ENCODE data around the gene GMPPA.

The GMPPA gene

GRCh38 chr2:219522111-219523030 is 23.7 kb downstream of the GMPPA start:
- no peak for DNase-seq

- DNase-seq = no peak
These were observed 24.5 kb downstream of the GMPPA start for GRCh38 chr2:219523031-219523671.

GRCh38 chr2:219524817-219525216 is 26.1 kb downstream of the GMPPA start:
- DNase-seq = no peak

GRCh38 chr2:219525533-219526232 is 27.0 kb downstream of the GMPPA start:
- no peak for DNase-seq

GRCh38 chr2:219526320-219527075 is 27.8 kb downstream of the GMPPA start:
- no peak for DNase-seq

- no peak for DNase-seq
These were observed 28.3 kb downstream of the GMPPA start for GRCh38 chr2:219527076-219527394.

GRCh38 chr2:219527472-219527871 is 28.8 kb downstream of the GMPPA start:
- no peak for DNase-seq

- DNase-seq = peak; percentile 92
These were observed 31.6 kb downstream of the GMPPA start for GRCh38 chr2:219530048-219530963.

GRCh38 chr2:219531639-219532377 is 33.1 kb downstream of the GMPPA start:
- no peak for DNase-seq

- no peak for DNase-seq
These were observed 33.6 kb downstream of the GMPPA start for GRCh38 chr2:219532378-219532649.

GRCh38 chr2:219533930-219534661 is 35.4 kb downstream of the GMPPA start:
- DNase-seq = no peak

- no peak for DNase-seq
These were observed 37.7 kb downstream of the GMPPA start for GRCh38 chr2:219536425-219536824.

- no peak for DNase-seq
These were observed 38.3 kb downstream of the GMPPA start for GRCh38 chr2:219536967-219537366.

- DNase-seq = no peak
These were observed 39.2 kb downstream of the GMPPA start for GRCh38 chr2:219537657-219538488.

- DNase-seq = no peak
These were observed 39.8 kb downstream of the GMPPA start for GRCh38 chr2:219538504-219538951.

- no peak for DNase-seq
These were observed 40.5 kb downstream of the GMPPA start for GRCh38 chr2:219538956-219539788.

GRCh38 chr2:219539926-219540678 is 41.4 kb downstream of the GMPPA start:
- DNase-seq = no peak
